HG03565 (cell line): ENCODE measurements around the gene TBX10.
"Not testable (repeated sequence)": the region's sequence is repeated elsewhere in the genome, so short reads cannot be mapped to it uniquely, and the experiment has no call there.

ENCODE experiments used
- ATAC-seq: cut with Tn5 transposase; IDR thresholded peaks from one replicate; pipeline ENCODE4 v1.9.1; 2021; ENCODE audit warnings: mild to moderate bottlenecking, moderate library complexity; ENCODE audit not compliant: unreplicated experiment

TBX10 gene

GRCh38 chr11:67639438-67639859 is at the start of gene TBX10:
TSS of gene TBX10 (minus strand) at chr11:67639763. CDS start at chr11:67639472, 291 bp downstream.
- no peak for ATAC-seq

GRCh38 chr11:67689178-67689577 is 49.6 kb upstream of the TBX10 start:
- no peak for ATAC-seq

- ATAC-seq = no peak
Measured at GRCh38 chr11:67687986-67688385, 48.4 kb upstream of the TBX10 start.

GRCh38 chr11:67685641-67686332 is 46.2 kb upstream of the TBX10 start:
- not testable (repeated sequence) for ATAC-seq

GRCh38 chr11:67682126-67683034 is 42.8 kb upstream of the TBX10 start:
- ATAC-seq = not testable (repeated sequence)

- no peak for ATAC-seq
Measured at GRCh38 chr11:67680696-67681470, 41.3 kb upstream of the TBX10 start.

- no peak for ATAC-seq
Measured at GRCh38 chr11:67675058-67675747, 35.6 kb upstream of the TBX10 start.

GRCh38 chr11:67674442-67674871 is 34.9 kb upstream of the TBX10 start, which contains the start of gene ALDH3B2:
TSS of gene ALDH3B2 (minus strand) at chr11:67674623. CDS start at chr11:67666935, 7,688 bp downstream.
- ATAC-seq = no peak

GRCh38 chr11:67673902-67674301 is 34.3 kb upstream of the TBX10 start:
- no peak for ATAC-seq

GRCh38 chr11:67673358-67673757 is 33.8 kb upstream of the TBX10 start:
- no peak for ATAC-seq

GRCh38 chr11:67671211-67671520 is 31.6 kb upstream of the TBX10 start:
- no peak for ATAC-seq

- no peak for ATAC-seq
Measured at GRCh38 chr11:67670316-67671210, 31.0 kb upstream of the TBX10 start.

GRCh38 chr11:67668192-67668551 is 28.6 kb upstream of the TBX10 start:
- no peak for ATAC-seq

- no peak for ATAC-seq
Measured at GRCh38 chr11:67667490-67668191, 28.1 kb upstream of the TBX10 start.

GRCh38 chr11:67666676-67667489 is 27.3 kb upstream of the TBX10 start:
- ATAC-seq = no peak

- ATAC-seq = no peak
Measured at GRCh38 chr11:67666303-67666645, 26.7 kb upstream of the TBX10 start.

- ATAC-seq = no peak
Measured at GRCh38 chr11:67665541-67666302, 26.2 kb upstream of the TBX10 start.
